OCI-M1 (cell line): ENCODE data around the gene ARFRP1.

Experiments used
- DNase-seq: peaks from one replicate; lab custom pipeline; 2025; lab: John Stamatoyannopoulos, UW

The ARFRP1 gene

GRCh38 chr20:63690898-63691710 is 16.7 kb downstream of the ARFRP1 start:
- DNase-seq, result no peak

- no peak for DNase-seq
These were observed 17.5 kb downstream of the ARFRP1 start for GRCh38 chr20:63690003-63690897.

- no peak for DNase-seq
These were observed 18.5 kb downstream of the ARFRP1 start for GRCh38 chr20:63689046-63690002.

DNA sequence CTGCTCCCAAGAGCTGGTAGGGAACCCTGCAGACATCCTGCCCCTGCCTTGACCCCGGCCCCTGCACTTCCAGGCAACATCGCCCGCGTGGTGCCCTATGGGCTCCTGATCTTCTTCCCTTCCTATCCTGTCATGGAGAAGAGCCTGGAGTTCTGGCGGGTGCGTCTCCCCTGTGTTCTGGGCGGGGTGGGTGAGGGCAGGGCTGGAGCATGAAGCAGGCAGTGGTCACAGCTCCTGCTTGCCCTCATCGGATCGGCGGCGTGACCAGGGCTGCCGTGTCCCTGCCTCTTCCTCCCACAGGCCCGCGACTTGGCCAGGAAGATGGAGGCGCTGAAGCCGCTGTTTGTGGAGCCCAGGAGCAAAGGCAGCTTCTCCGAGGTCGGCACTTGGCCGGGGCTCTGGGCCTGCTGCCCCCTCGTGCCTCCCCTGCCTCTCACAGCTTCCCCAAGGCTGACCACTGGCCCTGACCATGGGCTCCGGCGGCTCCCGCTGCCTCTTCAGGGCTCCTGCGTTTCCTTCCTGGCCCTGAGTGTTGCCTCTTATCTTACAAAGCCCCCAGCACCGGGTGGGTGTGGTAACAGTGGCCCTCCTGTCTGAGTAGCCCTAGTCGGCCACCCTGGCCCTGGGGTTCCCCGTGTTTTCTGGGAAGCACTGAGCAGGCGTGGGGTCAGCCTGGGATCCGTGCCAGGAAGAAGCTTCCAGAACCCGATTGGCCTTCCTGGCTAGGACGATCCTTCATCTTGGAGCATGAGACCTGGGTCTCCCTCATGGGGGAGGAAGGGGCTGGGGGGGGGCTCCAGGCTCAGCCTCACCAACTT is 19.3 kb downstream of the ARFRP1 start:
- DNase-seq, result no peak

DNA sequence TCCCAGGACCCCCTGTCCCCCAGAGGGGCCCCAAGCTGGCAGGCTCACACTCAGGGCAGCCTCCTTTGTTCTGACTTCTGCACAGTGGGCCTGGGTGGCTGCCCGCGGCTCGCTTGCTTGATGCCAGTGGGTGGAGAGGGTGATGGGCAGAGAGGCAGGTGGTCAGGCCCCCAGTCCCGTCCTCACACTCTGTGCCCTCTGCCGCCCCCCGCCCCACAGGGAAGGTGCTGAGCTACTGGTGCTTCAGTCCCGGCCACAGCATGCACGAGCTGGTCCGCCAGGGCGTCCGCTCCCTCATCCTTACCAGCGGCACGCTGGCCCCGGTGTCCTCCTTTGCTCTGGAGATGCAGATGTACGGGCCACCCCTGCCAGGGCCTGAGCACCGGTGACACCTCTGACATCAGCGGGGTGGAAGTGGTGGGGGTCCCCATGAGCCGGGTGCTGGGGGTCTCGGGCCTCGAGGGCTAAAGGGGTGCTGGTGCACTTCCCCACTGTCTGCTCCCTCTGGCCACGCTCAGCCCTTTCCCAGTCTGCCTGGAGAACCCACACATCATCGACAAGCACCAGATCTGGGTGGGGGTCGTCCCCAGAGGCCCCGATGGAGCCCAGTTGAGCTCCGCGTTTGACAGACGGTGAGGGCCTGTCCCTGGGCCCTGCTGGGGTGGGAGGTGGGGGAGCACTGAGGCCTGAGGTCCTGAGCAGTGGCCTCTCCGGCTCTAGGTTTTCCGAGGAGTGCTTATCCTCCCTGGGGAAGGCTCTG is 20.2 kb downstream of the ARFRP1 start:
- no peak for DNase-seq

GRCh38 chr20:63686492-63687321 is 21.1 kb downstream of the ARFRP1 start:
- DNase-seq, result no peak

DNA sequence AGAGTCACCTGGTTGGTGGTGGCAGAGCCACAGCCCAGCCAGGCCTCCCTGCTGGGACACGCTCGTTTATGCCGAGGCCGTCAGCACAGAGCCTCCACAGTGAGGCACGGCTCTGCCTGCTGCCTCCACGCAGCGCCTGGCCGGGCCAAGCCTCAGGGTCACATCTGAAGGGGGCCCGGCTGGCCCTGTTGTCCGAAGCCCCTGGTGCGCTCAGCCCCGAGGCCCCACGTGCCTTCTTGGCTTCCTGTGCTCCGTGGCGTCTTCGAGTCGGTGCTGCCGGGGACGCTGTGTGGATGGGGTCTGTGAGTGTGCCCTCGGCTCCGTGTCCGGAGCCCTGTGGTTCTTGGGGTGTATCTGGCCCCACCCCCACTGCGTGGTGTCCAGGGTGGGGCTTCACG is 21.7 kb downstream of the ARFRP1 start:
- no peak for DNase-seq

DNA sequence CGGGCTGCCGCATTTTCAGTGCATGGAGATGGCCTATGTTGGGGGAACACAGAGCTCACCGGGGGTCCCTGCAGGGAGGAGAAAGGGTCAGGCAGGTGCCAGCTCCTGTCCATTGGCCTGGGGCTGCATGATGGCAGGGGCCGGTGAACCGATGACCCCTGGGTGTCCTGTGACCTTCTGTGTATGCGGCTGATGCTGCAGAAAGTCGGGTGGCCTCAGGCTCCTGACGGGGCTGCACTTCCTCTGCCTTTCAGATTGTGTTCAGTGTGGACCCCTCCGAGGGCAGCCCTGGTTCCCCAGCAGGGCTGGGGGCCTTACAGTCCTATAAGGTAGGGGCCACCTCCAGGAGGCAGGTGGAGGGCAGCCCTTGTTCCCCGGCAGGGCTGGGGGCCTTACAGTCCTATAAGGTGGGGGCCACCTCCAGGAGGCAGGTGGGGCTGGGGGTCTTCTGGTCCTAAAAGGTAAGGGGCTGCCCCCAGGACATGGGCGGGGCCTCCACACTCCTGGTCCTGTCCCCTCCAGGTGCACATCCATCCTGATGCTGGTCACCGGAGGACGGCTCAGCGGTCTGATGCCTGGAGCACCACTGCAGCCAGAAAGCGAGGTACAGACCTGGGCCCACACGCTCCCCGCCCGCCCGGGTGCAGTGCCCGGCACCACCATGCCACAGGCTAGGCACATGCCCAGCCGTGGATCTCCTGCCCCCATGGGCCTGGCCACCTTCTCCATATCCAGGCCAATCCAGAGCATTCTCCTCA is 22.3 kb downstream of the ARFRP1 start:
- DNase-seq, result no peak

DNA sequence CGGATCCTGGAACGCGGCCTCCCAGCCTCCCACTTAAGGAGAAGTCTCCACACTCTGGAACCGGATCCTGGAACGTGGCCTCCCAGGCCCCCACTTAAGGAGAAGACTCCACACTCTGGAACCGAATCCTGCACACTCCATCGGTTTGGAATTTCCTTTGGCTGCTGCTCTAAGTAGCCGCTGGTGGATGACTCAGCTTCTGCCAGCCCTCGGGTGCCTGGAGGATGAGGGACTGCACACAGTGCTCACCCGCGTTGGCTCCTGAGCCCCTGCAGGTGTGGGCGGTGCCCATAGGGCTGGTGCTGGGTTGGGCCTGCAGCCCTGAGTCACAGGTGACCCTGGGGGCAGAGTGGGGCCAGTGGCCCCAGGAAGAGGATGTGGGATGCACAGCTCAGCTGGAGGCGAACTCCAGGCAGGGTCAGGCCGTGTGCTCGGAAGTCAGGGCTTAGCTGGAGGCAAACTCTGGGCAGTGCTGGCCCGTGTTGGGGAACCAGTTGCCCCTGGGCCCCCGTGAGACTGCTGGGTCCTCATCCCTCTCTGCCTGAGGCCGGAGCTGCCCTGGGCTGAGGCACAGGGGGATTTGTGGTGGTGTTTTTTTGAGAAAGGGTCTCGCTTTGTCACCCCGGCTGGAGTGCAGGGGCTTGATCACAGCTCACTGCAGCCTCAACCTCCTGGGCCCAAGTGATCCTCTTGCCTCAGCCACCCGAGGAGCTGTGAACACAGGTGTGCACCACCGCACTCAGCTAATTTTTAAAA is 25.2 kb downstream of the ARFRP1 start:
- no peak for DNase-seq

GRCh38 chr20:63681609-63682142 is 26.1 kb downstream of the ARFRP1 start:
- DNase-seq, result no peak

DNA sequence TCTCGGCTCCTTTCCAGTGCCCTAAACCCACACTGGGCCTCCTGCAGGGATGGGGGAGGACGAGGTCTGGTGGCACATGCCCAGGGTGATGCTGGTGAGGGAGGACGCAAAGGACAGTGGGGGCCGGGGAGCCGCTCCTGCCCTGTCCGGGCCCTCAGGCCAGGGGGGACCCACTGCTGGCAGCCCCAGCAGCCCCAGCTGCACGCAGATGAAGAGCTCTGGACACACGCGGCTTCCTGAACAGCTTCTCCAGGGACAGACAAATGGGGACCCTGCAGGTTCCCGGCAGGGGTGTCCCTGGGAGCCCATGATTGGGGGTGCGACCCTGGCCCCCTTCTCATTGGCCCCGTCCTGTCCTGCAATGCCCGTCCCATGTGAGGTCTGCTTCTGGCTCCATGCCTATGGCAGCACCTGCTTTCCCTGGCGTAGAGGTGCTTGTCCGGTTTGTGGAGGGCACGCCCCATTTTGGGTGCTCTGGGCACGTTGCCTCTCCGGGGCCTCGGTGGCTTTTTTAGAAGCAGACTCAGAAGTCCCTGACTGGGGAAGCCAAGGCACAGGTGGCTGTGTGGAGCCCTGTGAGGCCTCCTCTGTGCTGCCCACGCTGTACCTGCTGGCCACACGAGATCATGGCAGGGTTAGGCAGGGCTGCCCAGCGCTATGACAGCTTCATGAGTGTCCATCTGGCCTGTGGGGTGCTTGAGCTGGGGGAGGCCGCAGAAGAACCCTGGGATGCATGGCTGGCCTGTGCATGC is 26.7 kb downstream of the ARFRP1 start:
- DNase-seq, result no peak

DNA sequence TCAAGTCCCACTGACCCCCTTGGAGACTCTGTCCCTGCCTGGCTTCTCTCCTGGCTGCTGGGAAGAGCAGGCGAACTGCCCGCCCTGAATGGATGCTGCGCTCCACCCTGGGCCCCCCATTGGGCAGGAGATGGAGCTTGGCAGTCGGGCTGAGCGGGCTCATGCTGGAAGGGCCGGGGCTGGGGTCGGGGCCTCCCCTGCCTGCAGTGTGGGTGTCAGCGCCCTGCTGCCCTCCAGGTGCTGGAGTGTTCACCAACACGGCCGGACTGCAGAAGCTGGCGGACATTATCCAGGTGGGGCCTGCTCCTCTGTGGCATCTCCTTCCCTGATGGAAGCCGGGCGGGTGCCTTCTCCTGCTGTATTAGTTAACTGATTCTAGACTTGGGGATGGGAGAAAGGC is 27.3 kb downstream of the ARFRP1 start:
- no peak for DNase-seq

DNA sequence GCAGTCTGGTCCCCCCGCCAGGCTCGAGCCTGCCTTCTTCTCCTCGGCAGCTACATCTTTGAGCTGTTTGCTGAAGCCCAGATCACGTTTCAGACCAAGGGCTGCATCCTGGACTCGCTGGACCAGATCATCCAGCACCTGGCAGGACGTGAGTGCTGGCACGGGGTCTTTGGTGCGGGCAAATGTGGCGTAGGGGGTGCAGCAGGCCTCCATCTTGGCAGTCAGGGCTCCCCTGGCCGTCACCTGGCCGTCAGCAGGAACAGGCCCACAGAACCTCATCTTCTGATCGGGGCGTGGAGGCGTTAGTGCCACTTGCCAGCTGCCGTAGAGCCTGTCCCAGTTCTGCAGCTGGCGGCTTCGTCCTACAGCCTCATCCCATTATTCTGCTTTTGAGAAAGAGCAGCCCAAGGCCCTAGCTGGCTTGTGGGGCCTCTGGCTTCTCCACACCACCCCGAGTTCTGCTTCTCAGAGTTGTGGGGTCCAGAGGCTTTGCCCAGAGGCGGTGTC is 27.9 kb downstream of the ARFRP1 start:
- no peak for DNase-seq

- DNase-seq, result no peak
These were observed 28.9 kb downstream of the ARFRP1 start for GRCh38 chr20:63678667-63679465.

DNA sequence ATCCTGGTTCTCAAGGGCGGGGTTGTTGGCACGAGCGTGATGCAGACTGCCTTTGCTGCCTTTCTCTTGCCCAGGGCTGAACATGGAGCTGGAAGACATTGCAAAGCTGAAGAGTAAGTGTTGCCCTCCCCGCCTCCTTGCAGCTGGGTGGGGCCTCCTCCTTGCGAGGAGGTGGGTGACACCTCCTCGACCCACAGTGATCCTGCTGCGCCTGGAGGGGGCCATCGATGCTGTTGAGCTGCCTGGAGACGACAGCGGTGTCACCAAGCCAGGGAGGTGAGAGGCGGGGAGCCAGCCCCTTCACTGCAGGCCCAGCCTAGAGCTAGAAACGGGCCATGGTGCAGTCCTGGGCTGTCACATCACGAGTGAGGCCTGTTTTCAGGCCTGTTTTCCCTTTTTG is 29.7 kb downstream of the ARFRP1 start:
- DNase-seq, result no peak
